Measurements from ENCODE around the gene ZNF805.
"Not testable (repeated sequence)": the region's sequence is repeated elsewhere in the genome, so short reads cannot be mapped to it uniquely, and the experiment has no call there.

Gene ZNF805

GRCh38 chr19:57269515-57270250, 29.3 kb downstream of the ZNF805 start:
- DNase-seq: no peak

DNA sequence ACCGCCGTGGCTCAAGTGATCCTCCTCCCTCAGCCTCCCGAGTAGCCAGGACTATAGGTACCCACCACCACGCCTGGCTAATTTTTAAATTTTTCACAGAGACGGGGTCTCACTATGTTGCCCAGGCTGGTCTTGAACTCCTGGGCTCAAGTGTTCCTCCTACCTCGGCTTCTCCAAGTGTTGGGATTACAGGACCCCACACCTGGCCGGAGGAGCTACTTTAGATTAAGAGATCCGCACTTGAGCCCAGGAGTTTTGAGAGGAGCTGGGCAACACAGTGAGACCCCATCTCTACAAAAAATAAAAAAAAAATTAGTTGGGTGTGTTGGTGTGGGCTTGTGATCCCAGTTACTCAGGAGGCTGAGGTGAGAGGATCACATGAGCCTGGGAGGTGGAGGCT, 30.8 kb downstream of the ZNF805 start:
- no peak for DNase-seq

- DNase-seq: no peak
These were observed 32.6 kb downstream of the ZNF805 start for GRCh38 chr19:57273014-57273413.

DNA sequence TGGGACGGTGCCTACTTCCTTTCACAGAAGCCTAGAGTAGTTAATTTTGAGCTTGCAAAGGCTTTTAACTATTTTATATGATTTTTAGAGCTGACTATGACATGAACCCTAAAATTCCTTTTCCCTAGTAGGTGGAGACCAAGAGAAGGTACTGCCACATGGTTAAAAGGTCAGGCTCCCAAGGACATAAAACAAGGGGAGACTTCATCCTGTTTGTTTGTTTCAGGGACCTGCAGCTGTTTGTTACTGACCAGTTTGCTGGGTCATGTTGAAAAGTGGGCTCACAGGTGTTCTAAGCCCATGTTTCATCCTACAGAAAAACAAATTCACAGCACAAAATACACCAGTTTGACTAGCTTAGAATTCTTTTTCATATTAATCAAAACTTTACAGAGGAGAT, 36.0 kb downstream of the ZNF805 start:
- no peak for DNase-seq

DNA sequence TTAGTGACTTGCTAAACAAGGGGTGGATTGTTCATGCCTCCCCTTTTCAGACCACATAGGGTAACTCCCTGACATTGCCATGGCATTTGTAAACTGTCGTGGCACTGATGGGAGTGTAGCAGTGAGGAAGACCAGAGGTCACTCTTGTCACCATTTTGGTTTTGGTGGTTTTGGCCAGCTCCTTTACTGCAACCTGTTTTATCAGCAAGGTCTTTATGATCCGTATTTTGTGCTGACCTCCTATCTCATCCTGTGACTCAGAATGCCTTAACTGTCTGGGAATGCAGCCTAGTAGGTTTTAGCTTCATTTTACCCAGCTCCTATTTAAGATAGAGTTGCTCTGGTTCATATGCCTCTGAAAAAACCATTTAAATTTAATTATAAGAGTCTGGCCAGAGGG, 38.0 kb downstream of the ZNF805 start:
- DNase-seq: not testable (repeated sequence)

- DNase-seq: peak; percentile 86
These were observed 39.2 kb downstream of the ZNF805 start for GRCh38 chr19:57279418-57280164.

- DNase-seq: peak; percentile 98
These were observed 39.9 kb downstream of the ZNF805 start, which contains the start of gene ZNF460 for GRCh38 chr19:57280165-57280961. Gene ZNF460 (plus strand): TSS chr19:57280485. CDS start chr19:57280807, 322 bp downstream.

DNA sequence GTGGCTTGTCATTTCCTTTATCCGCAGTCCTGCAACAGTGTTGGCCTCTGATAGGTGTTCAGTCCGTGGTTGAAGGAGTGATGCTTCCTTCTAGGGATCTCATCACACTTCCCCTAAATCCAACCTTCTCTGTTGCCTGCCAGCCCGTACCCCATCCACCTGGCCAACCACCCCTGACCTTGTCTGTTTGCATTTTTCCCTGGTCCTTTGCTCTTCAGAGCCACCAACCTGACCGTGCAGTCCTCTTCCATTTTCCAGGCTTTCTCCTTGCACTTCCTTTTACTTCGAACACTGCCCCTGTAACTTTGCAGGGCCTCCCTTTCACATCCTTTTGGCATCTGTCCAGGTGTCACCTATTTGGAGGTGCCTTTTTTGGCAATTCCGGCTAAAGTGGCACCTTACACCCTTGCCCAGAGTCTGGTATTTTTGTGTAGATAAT, 40.5 kb downstream of the ZNF805 start:
- no peak for DNase-seq

GRCh38 chr19:57282011-57282643, 41.7 kb downstream of the ZNF805 start:
- DNase-seq: no peak

GRCh38 chr19:57288373-57288772, 47.9 kb downstream of the ZNF805 start:
- no peak for DNase-seq

DNA sequence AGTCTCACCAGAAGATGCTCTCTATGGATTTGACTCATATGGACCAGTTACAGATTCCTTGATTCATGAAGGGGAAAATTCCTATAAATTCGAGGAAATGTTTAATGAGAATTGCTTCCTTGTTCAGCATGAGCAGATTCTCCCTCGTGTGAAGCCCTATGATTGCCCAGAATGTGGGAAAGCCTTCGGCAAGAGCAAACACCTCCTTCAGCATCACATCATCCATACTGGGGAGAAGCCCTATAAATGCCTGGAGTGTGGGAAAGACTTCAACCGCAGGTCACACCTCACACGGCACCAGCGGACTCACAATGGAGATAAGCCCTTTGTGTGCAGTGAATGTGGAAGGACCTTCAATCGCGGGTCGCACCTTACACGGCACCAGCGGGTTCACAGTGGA, 50.5 kb downstream of the ZNF805 start:
- DNase-seq: no peak

GRCh38 chr19:57292547-57292946, 52.1 kb downstream of the ZNF805 start:
- DNase-seq: no peak

DNA sequence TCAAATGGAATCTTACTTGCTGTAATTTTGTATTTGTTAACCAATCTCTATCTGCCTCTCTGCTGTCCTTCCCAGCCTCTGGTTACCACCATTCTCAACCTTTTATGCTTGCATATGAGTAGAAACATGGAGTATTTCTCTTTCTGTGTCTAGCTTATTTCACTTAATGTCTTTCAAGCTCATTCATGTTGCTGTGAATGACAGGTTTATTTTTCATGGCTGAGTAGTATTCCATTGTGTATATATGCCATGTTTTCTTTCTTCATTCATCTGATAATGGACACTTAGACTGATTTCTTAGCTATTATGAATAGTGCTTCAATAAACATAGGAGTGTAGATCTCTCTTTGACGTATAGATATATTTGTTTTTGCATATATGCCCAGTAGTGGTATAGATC, 53.3 kb downstream of the ZNF805 start:
- DNase-seq: no peak

- DNase-seq: no peak
These were observed 61.6 kb downstream of the ZNF805 start for GRCh38 chr19:57302020-57302465.

- DNase-seq: no peak
These were observed 62.4 kb downstream of the ZNF805 start for GRCh38 chr19:57302727-57303401.

Data from activated CD8-positive, alpha-beta memory T cell treated with anti-CD3 and anti-CD28 coated beads, Interleukin-2, amount 50 U/mL, for 48 hours (primary cell).